C4-2B (cell line): Measurements from ENCODE around the gene AKAIN1.

Experiments
- H3K27ac ChIP-seq: fragments of 450-650 bp; 2 replicates; pipeline ENCODE4 v1.5.1; 2017
- ZFX ChIP-seq: fragments of 450-650 bp; IDR thresholded peaks from 2 replicates; pipeline ENCODE4 v1.6.1; 2017
- TF ChIP-seq, protein P1 (sequence below): fragments of 450-650 bp; conservative IDR thresholded peaks from 2 replicates; pipeline ENCODE4 v1.5.1; 2017; ENCODE audit warnings: mild to moderate bottlenecking

Gene AKAIN1

DNA sequence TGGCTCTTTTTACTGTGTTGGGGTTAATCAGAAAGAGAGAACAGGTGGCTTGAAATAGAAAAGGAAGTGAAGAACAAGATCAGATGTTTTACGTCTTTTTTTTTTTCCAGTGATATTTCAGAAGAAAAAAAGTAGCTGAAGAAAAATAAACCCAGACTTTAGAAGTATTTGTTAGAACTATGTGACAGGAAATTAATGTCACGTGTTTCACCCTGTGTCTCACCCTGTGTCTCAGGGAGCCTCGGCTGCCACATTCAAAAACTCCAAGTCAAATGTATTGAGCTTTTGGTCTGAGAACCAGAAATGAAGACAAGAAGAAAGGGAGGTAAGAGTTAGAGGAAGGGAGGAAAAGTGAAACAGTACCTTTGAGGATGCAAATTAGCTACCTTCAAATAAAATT lies 38.0 kb downstream of the AKAIN1 start:
- H3K27ac ChIP-seq: no peak overlapping the region
- TF ChIP-seq, protein P1, sequence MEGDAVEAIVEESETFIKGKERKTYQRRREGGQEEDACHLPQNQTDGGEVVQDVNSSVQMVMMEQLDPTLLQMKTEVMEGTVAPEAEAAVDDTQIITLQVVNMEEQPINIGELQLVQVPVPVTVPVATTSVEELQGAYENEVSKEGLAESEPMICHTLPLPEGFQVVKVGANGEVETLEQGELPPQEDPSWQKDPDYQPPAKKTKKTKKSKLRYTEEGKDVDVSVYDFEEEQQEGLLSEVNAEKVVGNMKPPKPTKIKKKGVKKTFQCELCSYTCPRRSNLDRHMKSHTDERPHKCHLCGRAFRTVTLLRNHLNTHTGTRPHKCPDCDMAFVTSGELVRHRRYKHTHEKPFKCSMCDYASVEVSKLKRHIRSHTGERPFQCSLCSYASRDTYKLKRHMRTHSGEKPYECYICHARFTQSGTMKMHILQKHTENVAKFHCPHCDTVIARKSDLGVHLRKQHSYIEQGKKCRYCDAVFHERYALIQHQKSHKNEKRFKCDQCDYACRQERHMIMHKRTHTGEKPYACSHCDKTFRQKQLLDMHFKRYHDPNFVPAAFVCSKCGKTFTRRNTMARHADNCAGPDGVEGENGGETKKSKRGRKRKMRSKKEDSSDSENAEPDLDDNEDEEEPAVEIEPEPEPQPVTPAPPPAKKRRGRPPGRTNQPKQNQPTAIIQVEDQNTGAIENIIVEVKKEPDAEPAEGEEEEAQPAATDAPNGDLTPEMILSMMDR: no peak
- TF ChIP-seq ZFX: no peak

DNA sequence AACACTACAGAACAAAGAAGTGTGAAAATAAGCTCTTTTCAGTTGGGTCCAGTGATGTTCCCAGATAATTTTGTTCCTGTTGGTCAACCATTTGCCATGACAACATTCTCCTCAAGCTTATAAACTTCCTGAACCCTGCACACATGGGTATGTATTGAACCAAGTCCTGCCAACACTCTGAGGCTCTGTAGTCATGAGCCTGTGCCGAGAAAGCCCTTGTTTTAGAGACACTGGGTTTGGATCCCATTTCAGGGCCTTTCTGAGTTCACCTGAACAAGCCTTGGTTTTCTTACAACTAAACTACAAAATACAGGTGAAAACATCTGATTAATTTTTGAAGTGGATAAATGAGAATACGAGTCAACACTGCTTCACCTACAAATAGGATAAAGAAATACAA lies 38.5 kb downstream of the AKAIN1 start:
- no peak overlapping the region for H3K27ac ChIP-seq
- no peak for TF ChIP-seq ZFX
- TF ChIP-seq, protein P1: no peak

GRCh38 chr18:5158172-5158571 lies 38.9 kb downstream of the AKAIN1 start:
- TF ChIP-seq ZFX: no peak
- TF ChIP-seq, protein P1: no peak
- H3K27ac ChIP-seq: no peak overlapping the region

DNA sequence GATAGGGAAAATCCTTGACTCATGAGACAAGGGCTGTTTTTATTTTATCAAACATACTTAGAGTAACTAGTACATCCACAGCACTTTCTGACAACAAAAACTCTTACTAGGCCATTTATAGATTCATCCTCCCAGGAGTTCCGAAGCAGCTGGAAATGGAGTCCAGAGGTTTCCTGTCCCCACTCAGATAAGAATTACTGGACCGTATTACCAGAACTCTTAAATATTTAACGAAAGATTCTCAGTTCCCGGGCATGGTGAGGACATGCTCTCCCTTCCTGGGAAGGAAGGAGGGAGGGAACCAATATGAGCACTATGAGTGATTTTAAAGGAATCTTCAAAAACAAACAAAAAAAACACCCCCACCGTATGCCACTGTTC lies 41.2 kb downstream of the AKAIN1 start:
- TF ChIP-seq, protein P1: no peak
- no peak for TF ChIP-seq ZFX
- H3K27ac ChIP-seq: no peak overlapping the region

- no peak overlapping the region for H3K27ac ChIP-seq
- TF ChIP-seq ZFX: no peak
- TF ChIP-seq, protein P1: no peak
These were observed 41.7 kb downstream of the AKAIN1 start for GRCh38 chr18:5155218-5155906.

DNA sequence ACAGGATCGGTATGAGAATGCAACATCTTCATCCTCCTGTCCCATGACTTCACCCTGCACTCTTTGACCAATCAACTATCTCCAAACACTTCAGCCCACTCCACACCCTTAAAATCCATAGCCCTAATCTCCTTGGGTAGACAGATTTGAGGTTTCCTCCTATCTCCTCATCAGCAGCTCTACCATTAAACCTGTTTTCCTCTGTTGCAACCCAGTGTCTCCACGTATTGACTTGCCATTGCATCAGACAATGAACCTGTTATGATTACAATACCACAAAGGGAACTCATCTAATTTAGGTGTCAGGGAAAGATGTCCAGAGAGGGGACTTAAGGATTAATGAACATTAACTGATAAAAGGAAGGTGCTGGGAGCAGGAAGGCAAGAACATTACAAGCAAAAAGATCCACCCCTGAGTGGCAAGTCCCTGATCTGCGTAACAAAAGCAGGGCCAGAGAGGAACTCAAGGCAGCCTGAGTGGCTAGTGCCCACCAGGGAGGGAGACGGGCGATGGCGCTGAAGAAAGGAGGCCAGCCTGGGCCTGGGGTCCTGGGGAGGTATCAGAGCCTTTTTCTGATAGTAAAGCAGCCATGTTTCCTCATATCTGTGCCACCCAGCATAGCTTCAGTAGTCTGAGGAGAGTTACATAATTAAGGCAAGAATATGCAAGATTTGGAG lies 44.6 kb downstream of the AKAIN1 start:
- TF ChIP-seq ZFX: no peak
- TF ChIP-seq, protein P1: no peak
- no peak overlapping the region for H3K27ac ChIP-seq

DNA sequence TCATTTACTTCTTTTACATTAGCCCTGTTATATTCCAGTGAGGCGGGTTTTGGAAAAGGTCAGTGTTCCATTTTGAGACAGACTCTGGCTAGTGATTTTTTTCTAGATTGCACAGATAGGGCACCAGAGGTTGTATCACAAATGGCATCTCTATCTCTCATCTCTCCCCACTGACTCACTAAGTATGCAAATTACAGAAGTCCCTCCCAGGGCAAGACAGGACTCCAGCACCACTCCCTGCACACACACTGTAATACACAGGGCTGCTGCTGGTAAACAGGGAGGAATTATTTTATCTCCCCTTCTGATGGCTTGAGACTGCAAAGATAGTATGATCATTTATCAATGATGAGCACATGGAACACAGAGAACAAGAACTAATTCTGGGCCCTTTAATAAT lies 46.2 kb downstream of the AKAIN1 start:
- no peak overlapping the region for H3K27ac ChIP-seq
- TF ChIP-seq ZFX: no peak
- TF ChIP-seq, protein P1: no peak
